Measurements from ENCODE around the gene ST3GAL5.

DNA sequence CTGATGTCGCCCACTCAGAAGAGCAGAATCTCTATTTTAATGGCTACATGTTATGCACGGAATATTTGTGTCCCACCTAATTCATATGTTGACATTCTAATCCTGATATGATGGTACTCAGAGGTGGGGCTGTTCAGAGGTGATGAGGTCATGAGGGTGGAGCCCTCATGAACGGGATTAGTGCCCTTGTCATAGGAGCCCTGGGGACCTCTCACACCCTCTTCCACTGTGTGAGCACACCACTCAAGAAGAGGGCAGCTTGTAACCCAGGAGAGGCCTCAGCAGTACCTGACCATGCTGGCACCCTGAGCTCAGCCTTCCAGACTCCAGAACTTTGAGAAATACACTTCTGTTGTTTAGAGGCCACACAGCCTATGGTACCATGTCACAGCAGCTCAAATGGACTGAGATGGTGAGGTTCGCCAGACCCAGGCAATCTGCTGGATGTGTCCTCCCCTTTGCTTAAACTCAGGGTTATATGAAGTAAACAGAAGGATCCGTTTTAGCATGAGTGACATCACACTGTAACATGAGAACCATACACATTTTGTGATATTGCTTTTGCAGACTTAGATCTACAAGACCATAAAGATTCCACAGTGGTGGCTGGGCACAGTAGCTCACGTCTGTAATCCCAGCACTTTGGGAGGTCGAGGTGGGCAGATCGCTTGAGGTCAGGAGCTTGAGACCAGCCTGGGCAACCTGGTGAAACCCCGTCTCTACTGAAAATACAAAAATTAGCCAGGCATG, 86.3 kb downstream of the ST3GAL5 start:
- TF ChIP-seq, protein P1, sequence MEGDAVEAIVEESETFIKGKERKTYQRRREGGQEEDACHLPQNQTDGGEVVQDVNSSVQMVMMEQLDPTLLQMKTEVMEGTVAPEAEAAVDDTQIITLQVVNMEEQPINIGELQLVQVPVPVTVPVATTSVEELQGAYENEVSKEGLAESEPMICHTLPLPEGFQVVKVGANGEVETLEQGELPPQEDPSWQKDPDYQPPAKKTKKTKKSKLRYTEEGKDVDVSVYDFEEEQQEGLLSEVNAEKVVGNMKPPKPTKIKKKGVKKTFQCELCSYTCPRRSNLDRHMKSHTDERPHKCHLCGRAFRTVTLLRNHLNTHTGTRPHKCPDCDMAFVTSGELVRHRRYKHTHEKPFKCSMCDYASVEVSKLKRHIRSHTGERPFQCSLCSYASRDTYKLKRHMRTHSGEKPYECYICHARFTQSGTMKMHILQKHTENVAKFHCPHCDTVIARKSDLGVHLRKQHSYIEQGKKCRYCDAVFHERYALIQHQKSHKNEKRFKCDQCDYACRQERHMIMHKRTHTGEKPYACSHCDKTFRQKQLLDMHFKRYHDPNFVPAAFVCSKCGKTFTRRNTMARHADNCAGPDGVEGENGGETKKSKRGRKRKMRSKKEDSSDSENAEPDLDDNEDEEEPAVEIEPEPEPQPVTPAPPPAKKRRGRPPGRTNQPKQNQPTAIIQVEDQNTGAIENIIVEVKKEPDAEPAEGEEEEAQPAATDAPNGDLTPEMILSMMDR (IDR thresholded peaks at IDR 0.05): no peak
- TF ChIP-seq EZH2 (IDR thresholded peaks at IDR 0.05) (no peak), EZH2phosphoT487 (IDR thresholded peaks at IDR 0.05) (no peak)

Measured in neural progenitor cell (in vitro differentiated cells).